ENCODE measurements around the gene GJE1.

Gene GJE1

DNA sequence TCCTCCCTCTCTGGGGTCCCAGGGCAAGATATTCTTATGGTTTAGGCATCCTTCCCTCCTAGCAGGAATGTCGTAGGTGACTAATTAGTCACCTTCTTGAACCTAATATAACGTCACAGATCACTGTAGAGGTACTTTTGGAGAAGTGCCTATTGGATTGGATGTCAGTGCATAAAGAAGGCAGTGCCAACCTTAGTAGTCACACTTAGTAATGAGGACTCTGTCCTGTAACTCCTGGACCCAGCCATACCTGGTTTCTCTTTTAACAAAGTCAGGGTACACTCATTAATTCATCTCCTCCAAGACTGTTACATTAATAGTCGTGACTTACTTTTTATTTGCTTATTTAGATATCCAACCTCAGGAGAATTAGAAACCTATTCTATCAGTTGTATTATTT is 34.3 kb downstream of the GJE1 start:
- DNase-seq = no peak

DNA sequence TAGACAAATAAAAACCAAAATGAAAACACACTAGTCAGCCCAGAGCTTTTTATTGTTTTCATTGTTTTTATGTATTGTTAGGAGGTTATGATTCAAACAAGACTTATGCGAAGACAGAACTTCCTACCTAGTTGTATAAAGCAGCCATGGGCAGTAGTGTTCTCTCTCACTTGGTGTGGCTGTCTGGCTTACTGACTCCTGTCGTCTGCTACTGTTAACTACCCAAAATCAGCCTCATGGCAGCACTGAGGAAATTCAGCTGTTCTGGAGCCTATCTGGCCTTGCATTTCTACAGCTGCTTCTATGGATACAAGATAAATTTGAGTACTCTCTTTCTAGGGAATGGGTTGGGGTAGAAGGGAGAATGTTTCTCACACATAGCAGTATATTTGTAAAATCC is 34.8 kb downstream of the GJE1 start:
- DNase-seq = no peak

DNA sequence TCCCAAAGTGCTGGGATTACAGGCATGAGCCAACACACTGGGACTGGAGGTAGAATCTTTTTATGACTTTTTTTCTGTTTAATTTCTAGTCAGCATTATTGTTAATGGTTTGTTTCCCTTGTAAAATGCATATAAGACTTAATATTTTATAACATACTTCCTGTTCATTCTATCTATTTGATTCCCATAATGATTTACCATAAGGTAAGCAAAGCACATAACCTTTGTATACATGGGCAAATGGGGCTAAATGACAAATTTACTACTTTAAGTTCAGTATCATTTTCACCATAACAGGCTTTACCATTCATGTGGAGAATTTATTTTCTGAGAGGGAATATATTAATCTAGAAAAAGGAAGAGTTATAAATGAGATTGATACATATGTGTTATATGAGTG is 38.6 kb downstream of the GJE1 start:
- no peak for DNase-seq

DNA sequence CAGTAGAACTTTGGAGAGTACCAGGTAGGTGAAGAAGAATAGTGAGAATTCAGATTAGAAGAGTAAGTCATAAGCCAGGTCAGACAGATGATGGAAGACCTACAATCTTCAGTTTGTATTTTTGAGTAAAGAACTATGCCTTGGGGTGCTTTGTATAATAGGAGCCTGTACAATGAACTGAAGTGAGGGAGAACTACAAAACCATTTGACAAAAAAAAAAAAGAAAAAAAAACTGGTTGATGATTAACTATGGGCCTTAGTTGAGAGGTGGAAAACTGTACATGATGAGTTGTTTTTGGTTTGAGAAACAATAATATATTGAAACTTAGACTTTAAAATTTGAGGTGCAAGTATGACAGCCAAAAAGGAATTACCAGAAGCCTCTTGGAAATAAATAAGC is 40.0 kb downstream of the GJE1 start:
- no peak for DNase-seq

DNA sequence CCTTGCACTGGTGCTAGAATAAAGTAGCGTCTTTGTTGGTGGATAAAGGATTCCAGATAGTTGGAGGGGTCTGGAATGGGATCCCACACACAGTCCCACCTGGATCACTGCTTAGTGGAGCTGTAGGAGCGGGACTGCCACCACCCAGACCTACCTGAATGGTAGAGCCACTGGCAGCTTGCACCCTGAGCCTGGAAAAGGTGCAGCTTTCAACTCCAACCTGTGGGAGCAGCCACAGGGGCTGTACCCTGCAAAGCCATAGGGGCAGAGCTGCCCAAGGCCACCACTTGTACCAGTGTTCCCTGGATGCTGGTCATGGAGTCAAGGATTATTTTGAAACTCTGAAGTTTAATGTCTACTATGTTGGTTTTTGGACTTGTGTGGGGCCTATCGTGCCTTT is 41.3 kb downstream of the GJE1 start:
- DNase-seq = no peak

DNA sequence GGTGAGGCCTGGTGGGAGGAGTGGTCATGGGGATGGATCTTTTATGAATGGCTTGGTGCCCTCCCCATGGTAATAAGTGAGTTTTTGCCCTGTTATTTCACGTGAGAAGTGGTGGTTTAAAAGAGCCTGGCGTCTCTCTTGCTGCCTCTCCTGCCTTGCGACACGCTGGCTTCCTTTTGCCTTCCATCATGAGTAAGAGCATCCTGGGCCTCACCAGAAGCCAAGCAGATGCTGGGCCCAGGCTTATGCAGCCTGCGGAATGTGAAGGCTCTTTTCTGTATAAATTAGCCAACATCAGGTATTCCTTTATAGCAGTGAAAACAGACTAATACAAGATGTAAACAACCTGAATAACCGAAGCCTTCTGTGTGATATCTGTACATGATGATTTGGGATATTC is 42.0 kb downstream of the GJE1 start:
- DNase-seq = no peak

DNA sequence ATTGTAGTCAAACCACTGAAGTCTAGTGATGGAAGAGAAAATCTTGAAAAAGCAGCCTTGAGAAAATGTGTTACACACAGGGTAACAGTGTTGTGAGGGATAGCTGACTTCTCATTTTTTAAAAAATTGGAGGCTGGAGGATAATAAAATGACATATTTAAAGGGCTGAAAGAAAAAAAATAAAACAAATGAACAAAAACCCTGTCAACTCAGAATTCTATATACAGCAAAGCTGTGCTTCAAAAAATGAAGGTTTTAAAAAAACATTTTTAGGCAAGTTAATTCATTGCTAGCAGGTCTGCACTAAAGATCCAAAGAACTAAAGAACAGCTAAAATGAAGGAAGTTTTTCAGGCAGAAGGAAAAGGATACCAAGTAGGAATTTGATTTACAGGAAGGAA is 45.4 kb downstream of the GJE1 start:
- no peak for DNase-seq

DNA sequence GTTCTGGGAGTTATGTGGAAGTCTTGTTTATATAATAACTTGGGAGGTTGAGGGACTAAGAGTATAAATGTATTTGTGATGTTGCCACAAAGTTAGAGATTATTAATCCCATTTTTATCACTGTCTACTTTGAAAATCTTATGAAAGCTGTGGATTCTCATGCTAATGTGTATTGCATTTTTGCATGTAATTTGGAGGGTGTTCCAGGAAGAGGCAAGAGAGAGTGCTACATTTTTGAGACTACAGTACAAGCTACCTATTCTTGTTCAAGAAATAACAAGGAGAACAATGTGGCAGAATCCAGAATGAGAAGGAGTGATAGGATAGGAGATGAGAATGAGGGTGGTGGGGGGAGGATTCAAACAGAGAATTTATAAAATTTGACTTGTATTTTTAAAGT is 49.3 kb downstream of the GJE1 start:
- DNase-seq = no peak

DNA sequence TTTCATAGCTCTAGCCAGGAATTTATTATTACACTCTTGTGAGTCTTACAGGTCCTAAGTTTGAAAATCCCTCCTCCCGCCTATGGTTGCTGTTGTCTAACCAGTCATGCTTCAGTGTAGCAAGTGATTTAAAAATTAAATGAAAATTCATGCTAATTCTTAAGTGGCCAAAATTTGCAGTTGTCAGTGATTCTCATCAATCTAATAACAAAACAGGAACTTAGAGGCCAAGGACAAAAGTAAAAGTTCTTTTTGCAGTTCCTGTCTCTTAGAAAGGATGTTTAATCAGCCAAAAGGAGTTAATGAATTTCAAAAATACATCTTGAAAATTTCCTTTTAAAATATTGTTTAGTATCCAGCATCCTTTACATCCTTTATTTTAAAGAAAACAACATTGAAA is 50.6 kb downstream of the GJE1 start:
- DNase-seq = no peak

DNA sequence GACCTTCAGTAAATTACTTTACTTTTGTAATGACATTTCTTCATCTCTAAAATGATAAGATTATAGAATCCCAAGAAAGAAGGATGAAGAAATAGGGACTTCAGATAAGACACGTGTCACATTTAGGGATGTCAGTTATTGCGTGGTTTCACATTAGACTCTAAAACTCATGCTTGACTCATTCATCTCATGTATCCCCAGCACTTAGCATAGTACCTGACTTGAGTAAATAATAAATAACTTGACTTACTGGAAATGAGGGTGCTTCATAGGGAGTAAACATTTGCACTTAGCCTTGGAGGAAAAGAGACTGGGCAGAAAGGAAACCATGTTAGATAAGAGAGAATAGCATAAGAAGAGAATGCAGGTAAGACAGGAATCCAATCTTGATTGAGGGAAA is 51.6 kb downstream of the GJE1 start:
- no peak for DNase-seq
